ENCODE data around the gene PRDM16. TPM values are rescaled to one million over a fixed set of nuclear protein-coding genes. Genes with fewer than 3 reads are reported as not detected.

Gene PRDM16
- total and polyA plus RNA-seq, 2 of the 4 experiments (the other 2 are of a cell fraction), result 0.02 TPM; not detected in 1

- TF ChIP-seq CTCF (conservative IDR thresholded peaks at IDR 0.05; ENCODE audit: low read depth, low read length), result no peak
These were observed 241.9 kb downstream of the PRDM16 start (continued) for GRCh38 chr1:3310718-3311400.

GRCh38 chr1:3311711-3312110 lies 242.7 kb downstream of the PRDM16 start:
- Histone ChIP-seq H3K79me1 (ENCODE audit: low read depth in 1 of 2, low read length in 2 of 2) (no peaks in the 10 kb centered on the region), H4K20me1 (ENCODE audit: insufficient read depth, low read length) (no peaks in the 10 kb centered on the region; the same call in 1 of the 2 replicates)

More at GRCh38 chr1:3311711-3312110, 242.7 kb downstream of the PRDM16 start:
- Histone ChIP-seq H3K14ac (replicated peaks; ENCODE audit: low read depth, low read length) (no peak overlapping the region), H2BK15ac (ENCODE audit: low read depth, low read length) (no peak overlapping the region), H3K4me3 (ENCODE audit: insufficient read depth, low read depth, low read length) (no peak overlapping the region), H3K27ac (ENCODE audit: insufficient read depth, low read length) (no peak overlapping the region), H4K91ac (ENCODE audit: insufficient read depth, low read depth, low read length) (0 out of 2 replicates have a peak overlapping the region, but pooled peaks have one; percentile 4), H2AFZ (replicated peaks; ENCODE audit: low read length, poor library complexity) (no peak overlapping the region), H3K9me1 (ENCODE audit: insufficient read depth, low read length) (peaks cover 20% of the 10 kb centered on the region), H3K27me3 (ENCODE audit: control insufficient read depth, insufficient read depth, low read length) (no peaks in the 10 kb centered on the region), H3K4ac (ENCODE audit: low read depth, low read length) (peak overlapping the region; percentile 62), H4K5ac (ENCODE audit: low read depth, low read length) (no peak overlapping the region), H3K23ac (ENCODE audit: low read depth, low read length) (no peak overlapping the region), H2BK20ac (ENCODE audit: low read depth, low read length) (peak overlapping the region; percentile 31; the same call in 1 of the 2 replicates), H4K8ac (ENCODE audit: low read depth in 2 of 2, low read length in 2 of 2) (no peak overlapping the region), H3K4me2 (ENCODE audit: low read depth, low read length) (no peak overlapping the region), H3K36me3 (ENCODE audit: control insufficient read depth, insufficient read depth, low read length) (no peaks in the 10 kb centered on the region), H3K56ac (ENCODE audit: extremely low read depth, insufficient read depth, low read length) (no peak overlapping the region), H3K9ac (ENCODE audit: low read depth, low read length) (no peak overlapping the region), H2BK5ac (ENCODE audit: low read depth, low read length, poor library complexity, severe bottlenecking) (peak overlapping the region; percentile 59), H3K18ac (ENCODE audit: low read depth, low read length) (no peak overlapping the region), H3K4me1 (ENCODE audit: control insufficient read depth, insufficient read depth, low read length) (peaks cover 22% of the 10 kb centered on the region), H3K9me3 (ENCODE audit: control insufficient read depth, insufficient read depth, low read length) (no peaks in the 10 kb centered on the region), H2BK120ac (ENCODE audit: low read depth, low read length) (peak overlapping the region; percentile 97), H2AK9ac (replicated peaks; ENCODE audit: low read depth, low read length, poor library complexity) (peak overlapping the region; percentile 15), H2AK5ac (ENCODE audit: low read depth, low read length) (peak overlapping the region; percentile 36; the same call in 1 of the 2 replicates)
- intact Hi-C loops (cut with micrococcal nuclease) (loop anchor here (2.0 to 10.0 kb wide), 3 partner anchors 247 to 897 kb away; partner anchors contain the start of genes PEX10, PRDM16 and PRXL2B), in situ Hi-C loops (cut with MboI; ENCODE audit: low sequenced_read_pairs) (loop anchor here (25.0 kb wide), 1 partner anchor 899 kb away; the partner anchor contains the start of gene PEX10), dilution Hi-C loops (cut with HindIII; ENCODE audit: low sequenced_read_pairs, unreplicated experiment) (no loop called here)
- no TSS peak for BruUV-seq (replicated peaks)
- TF ChIP-seq ELK1 (IDR thresholded peaks at IDR 0.05; ENCODE audit: borderline replicate concordance, low read depth, low read length) (no peak), USF2 (IDR thresholded peaks at IDR 0.05; ENCODE audit: low read depth, low read length) (no peak), SMC3 (IDR thresholded peaks at IDR 0.05; ENCODE audit: low read depth, low read length) (no peak), CTCF (conservative IDR thresholded peaks at IDR 0.05; ENCODE audit: low read depth, low read length) (no peak), RCOR1 (IDR thresholded peaks at IDR 0.05; ENCODE audit: insufficient replicate concordance, low read length) (no peak), RAD21 (IDR thresholded peaks at IDR 0.05; ENCODE audit: low read length) (no peak), POLR2A (IDR thresholded peaks at IDR 0.05; ENCODE audit: low read depth, low read length) (no peak)
- no peak for ATAC-seq (ENCODE audit: low read depth)
- 93% methylated on average over 3 of the region's 8 CpGs; no CpG with 5 or more reads in 1 of the 2 experiments for WGBS, 2 experiments (ENCODE audit: extremely low coverage in 2 of 2, insufficient read length in 1 of 2)
- ChIA-PET POLR2A (ENCODE audit: unreplicated experiment) (no interaction called here), CTCF (no interaction called here)
- DNase-seq, result no peak
